ENCODE measurements around the gene PSMB9.
A peak's percentile ranks its signal among the peaks of the same experiment; 100 is the strongest.

PSMB9 gene

GRCh38 chr6:32843331-32843978 is 10.5 kb upstream of the PSMB9 start:
- Histone ChIP-seq H2AFZ (ENCODE audit: low read length) (no peak overlapping the region), H3K9ac (ENCODE audit: low read length) (peak overlapping the region; percentile 97)

GRCh38 chr6:32843979-32844838 is 9.8 kb upstream of the PSMB9 start, which contains the start of gene PSMB8:
TSS of gene PSMB8 (minus strand) at chr6:32844047. CDS start at chr6:32843996, 51 bp downstream.
- H3K9me2 ChIP-seq (ENCODE audit: low read depth, low read length): no peaks in the 10 kb centered on the region
- no peaks in the 10 kb centered on the region for H3F3A ChIP-seq (ENCODE audit: insufficient read depth, low read length)
- H3K79me2 ChIP-seq (ENCODE audit: insufficient read depth, low read length): no peaks in the 10 kb centered on the region
- H3K27me3 ChIP-seq (ENCODE audit: insufficient read depth, low read length): no peaks in the 10 kb centered on the region
- peak within 1 kb of the TSS; percentile 82 for H3K4me3 ChIP-seq (ENCODE audit: low read depth, low read length, poor library complexity, severe bottlenecking)
- peak within 1 kb of the TSS; percentile 95 for H3K27ac ChIP-seq (ENCODE audit: low read depth, low read length, poor library complexity, severe bottlenecking)
- H2AFZ ChIP-seq (ENCODE audit: low read length): no peak within 1 kb of the TSS
- peak within 1 kb of the TSS; percentile 97 for H3K9ac ChIP-seq (ENCODE audit: low read length)
- H3K9me3 ChIP-seq (ENCODE audit: low read length): no peaks in the 10 kb centered on the region
- peak within 1 kb of the TSS; percentile 84 for H3K4me2 ChIP-seq (ENCODE audit: low read length)
- H3K4me1 ChIP-seq (ENCODE audit: insufficient read depth, low read length, severe bottlenecking): peaks cover 53% of the 10 kb centered on the region
- peaks cover 67% of the 10 kb centered on the region for H3K36me3 ChIP-seq (ENCODE audit: insufficient read depth, low read length)
- H4K20me1 ChIP-seq (ENCODE audit: insufficient read depth, low read length): no peaks in the 10 kb centered on the region
- TF ChIP-seq CTCF (IDR thresholded peaks at IDR 0.05; ENCODE audit: low read length) (no peak; the same call in 1 of the 2 replicates), EZH2 (IDR thresholded peaks at IDR 0.05; ENCODE audit: borderline replicate concordance, low read length) (no peak)

More at GRCh38 chr6:32843331-32843978, 10.5 kb upstream of the PSMB9 start:
- Histone ChIP-seq H3K9me3 (ENCODE audit: low read length) (no peaks in the 10 kb centered on the region), H3K4me3 (ENCODE audit: low read depth, low read length, poor library complexity, severe bottlenecking) (peak overlapping the region; percentile 82), H4K20me1 (ENCODE audit: insufficient read depth, low read length) (no peaks in the 10 kb centered on the region), H3K36me3 (ENCODE audit: insufficient read depth, low read length) (peaks cover 59% of the 10 kb centered on the region), H3K4me2 (ENCODE audit: low read length) (peak overlapping the region; percentile 84), H3K79me2 (ENCODE audit: insufficient read depth, low read length) (no peaks in the 10 kb centered on the region), H3K27me3 (ENCODE audit: insufficient read depth, low read length) (no peaks in the 10 kb centered on the region), H3K27ac (ENCODE audit: low read depth, low read length, poor library complexity, severe bottlenecking) (peak overlapping the region; percentile 95), H3K9me2 (ENCODE audit: low read depth, low read length) (no peaks in the 10 kb centered on the region), H3K4me1 (ENCODE audit: insufficient read depth, low read length, severe bottlenecking) (peaks cover 53% of the 10 kb centered on the region), H3F3A (ENCODE audit: insufficient read depth, low read length) (no peaks in the 10 kb centered on the region)
- TF ChIP-seq CTCF (IDR thresholded peaks at IDR 0.05; ENCODE audit: low read length) (no peak), EZH2 (IDR thresholded peaks at IDR 0.05; ENCODE audit: borderline replicate concordance, low read length) (no peak)

- no peaks in the 10 kb centered on the region for H3F3A ChIP-seq (ENCODE audit: insufficient read depth, low read length)
- H2AFZ ChIP-seq (ENCODE audit: low read length): no peak overlapping the region
- peak overlapping the region; percentile 97 for H3K9ac ChIP-seq (ENCODE audit: low read length)
- H3K4me3 ChIP-seq (ENCODE audit: low read depth, low read length, poor library complexity, severe bottlenecking): peak overlapping the region; percentile 82
- no peak for TF ChIP-seq EZH2 (IDR thresholded peaks at IDR 0.05; ENCODE audit: borderline replicate concordance, low read length)
- TF ChIP-seq CTCF (IDR thresholded peaks at IDR 0.05; ENCODE audit: low read length): no peak
- H3K4me1 ChIP-seq (ENCODE audit: insufficient read depth, low read length, severe bottlenecking): peaks cover 53% of the 10 kb centered on the region
- H3K27ac ChIP-seq (ENCODE audit: low read depth, low read length, poor library complexity, severe bottlenecking): peak overlapping the region; percentile 95
- H3K4me2 ChIP-seq (ENCODE audit: low read length): peak overlapping the region; percentile 84
- no peaks in the 10 kb centered on the region for H4K20me1 ChIP-seq (ENCODE audit: insufficient read depth, low read length)
- H3K9me3 ChIP-seq (ENCODE audit: low read length): no peaks in the 10 kb centered on the region
- H3K79me2 ChIP-seq (ENCODE audit: insufficient read depth, low read length): no peaks in the 10 kb centered on the region
- no peaks in the 10 kb centered on the region for H3K9me2 ChIP-seq (ENCODE audit: low read depth, low read length)
- H3K27me3 ChIP-seq (ENCODE audit: insufficient read depth, low read length): no peaks in the 10 kb centered on the region
- H3K36me3 ChIP-seq (ENCODE audit: insufficient read depth, low read length): peaks cover 69% of the 10 kb centered on the region
Measured at GRCh38 chr6:32844839-32845383, 9.1 kb upstream of the PSMB9 start.
